CD4-positive, alpha-beta T cell treated with Interferon gamma for 1 hour (primary cell): Measurements from ENCODE around the gene SETX.
"Not testable (repeated sequence)": the region's sequence is repeated elsewhere in the genome, so short reads cannot be mapped to it uniquely, and the experiment has no call there.

Source experiments
- DNase-seq: peaks from one replicate; pipeline ENCODE4 v3.0.0-alpha.2; 2020

Gene SETX

GRCh38 chr9:132354637-132355355, at the start of gene SETX:
SETX (minus strand) TSS chr9:132354986; CDS start chr9:132349428, 5,558 bp downstream.
- peak; percentile 97 for DNase-seq

GRCh38 chr9:132404228-132404881, 49.6 kb upstream of the SETX start:
- no peak for DNase-seq

DNA sequence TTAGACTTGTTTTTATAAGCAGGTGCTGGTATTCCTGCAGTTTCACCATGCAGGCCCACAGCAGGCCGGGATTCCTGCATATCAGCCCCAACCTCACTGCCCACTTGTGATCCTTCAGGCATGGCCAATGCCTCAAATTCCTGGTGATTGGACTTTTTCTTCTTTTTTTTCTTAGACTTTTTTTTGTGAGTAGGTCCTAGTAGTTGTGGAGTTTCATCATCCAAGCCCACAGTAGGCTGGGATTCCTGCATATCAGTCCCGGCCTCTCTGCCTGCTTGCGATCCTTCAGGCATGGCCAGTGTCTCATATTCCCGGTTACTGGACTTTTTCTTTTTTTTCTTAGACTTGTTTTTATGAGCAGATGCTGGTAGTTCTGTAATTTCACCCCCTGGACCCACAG, 47.0 kb upstream of the SETX start:
- no peak for DNase-seq

DNA sequence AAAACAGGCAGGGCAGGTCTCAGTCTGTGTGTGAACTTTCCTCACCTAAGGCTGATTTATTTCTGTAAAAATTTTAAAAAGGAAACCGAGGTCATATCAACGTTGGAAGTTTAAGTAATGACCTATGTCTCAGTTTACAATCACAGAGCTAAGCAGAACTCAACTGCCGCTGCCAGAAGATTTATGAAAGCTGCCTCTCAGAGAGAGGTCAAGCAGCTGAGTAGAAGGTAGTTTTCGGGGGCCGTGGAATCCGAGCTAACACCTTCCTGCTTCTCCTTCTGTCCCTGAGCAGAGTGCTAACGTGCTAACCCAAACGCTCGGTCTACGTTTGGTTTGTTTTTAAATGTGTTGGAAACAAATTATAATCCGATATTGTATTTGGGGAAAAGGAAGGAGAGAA, 40.8 kb upstream of the SETX start:
- DNase-seq = no peak

DNA sequence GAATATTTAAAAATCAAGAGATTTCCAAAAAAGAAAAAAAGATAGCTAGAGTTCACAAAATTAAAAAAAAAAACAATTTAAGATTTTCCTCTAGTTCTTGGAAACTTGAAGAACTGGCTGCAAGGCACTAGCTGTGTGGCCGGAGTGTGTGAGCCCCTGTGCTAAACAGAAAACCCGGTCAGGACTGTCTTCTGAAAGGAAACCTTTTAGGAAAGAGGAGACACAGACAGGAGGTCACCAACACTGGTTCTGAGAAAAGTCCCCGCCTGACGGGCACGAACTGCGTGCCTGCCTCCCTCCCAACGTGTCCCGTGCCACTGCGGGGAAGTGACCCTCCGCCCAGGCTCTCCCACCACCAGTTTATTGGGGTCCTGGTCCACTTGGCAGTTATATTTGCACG, 36.7 kb upstream of the SETX start:
- no peak for DNase-seq

GRCh38 chr9:132390966-132391365, 36.2 kb upstream of the SETX start:
- no peak for DNase-seq

- DNase-seq = no peak
Observed at GRCh38 chr9:132387133-132387532, 32.3 kb upstream of the SETX start.

DNA sequence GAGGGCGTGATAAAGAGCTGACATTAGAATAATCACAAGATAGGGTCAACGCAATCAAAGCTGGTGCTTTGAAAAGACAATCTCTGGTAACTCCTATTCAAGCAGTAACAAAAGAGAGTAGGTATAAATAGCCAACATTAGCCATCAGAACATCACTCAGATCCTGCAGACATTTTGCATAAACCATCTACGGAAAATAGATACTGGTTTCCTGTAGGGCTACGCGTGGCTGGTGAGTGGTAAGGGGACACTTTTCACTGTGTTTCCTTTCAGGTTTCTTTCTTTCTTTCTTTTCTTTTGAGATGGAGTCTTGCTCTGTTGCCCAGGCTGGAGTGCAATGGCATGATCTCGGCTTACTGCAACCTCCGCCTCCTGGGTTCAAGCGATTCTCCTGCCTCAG, 29.6 kb upstream of the SETX start:
- DNase-seq = no peak

- DNase-seq = peak; percentile 48
Observed at GRCh38 chr9:132383462-132383883, 28.7 kb upstream of the SETX start.

- DNase-seq = peak; percentile 8
Observed at GRCh38 chr9:132381966-132382541, 27.3 kb upstream of the SETX start.

DNA sequence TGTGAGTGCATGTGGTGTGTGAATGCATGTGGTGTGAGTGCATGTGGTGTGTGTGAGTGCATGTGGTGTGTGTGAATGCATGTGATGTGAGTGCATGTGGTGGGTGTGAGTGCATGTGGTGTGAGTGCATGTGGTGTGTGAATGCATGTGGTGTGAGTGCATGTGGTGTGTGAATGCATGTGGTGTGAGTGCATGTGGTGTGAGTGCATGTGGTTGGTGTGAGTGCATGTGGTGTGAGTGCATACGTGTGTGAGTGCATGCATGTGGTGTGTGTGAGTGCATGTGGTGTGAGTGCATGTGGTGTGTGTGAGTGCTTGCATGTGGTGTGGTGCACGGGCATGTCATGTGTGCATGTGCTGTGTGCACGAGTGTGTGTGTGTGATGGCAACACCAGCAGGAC, 23.6 kb upstream of the SETX start:
- DNase-seq = not testable (repeated sequence)

GRCh38 chr9:132377769-132378168, 23.0 kb upstream of the SETX start:
- not testable (repeated sequence) for DNase-seq

GRCh38 chr9:132372177-132373095, 17.6 kb upstream of the SETX start:
- DNase-seq = peak; percentile 57

DNA sequence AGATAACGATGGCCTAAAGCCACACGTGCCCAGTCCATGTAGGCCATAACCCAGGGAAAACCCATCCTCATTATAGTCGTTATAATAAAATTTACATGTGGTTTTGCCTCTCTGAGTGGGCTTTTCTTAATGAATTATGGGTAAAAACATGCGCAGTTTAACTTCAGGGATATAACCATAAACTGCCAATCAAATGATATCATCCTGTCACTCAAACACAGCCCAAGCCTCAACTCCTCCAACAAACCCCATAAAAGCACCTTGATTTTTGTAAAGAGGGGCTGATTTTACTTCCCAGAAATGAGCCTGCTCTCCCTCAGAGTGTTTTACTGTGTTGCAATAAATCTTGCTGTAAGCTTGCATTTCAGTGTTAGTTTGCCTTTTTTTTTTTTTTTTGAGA, 15.8 kb upstream of the SETX start:
- no peak for DNase-seq

DNA sequence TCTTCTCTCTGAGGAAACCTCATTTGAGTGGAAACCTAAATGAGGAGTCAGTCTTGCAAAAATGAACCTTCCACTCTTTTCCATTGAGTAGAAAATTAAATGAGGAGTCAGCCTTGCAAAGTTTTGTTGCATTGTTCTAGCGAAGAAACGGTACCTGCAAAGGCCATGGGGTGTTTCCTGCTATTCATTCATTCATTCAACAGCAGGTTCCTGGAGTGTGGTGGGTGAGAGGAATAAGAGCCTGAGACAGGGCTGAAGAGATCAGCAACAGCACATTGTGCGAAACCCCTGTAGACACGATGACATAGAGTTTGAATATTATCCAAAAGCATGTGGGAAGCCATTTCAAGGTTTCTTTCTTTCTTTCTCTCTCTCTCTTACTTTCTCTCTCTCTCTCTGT, 14.6 kb upstream of the SETX start:
- DNase-seq = no peak

DNA sequence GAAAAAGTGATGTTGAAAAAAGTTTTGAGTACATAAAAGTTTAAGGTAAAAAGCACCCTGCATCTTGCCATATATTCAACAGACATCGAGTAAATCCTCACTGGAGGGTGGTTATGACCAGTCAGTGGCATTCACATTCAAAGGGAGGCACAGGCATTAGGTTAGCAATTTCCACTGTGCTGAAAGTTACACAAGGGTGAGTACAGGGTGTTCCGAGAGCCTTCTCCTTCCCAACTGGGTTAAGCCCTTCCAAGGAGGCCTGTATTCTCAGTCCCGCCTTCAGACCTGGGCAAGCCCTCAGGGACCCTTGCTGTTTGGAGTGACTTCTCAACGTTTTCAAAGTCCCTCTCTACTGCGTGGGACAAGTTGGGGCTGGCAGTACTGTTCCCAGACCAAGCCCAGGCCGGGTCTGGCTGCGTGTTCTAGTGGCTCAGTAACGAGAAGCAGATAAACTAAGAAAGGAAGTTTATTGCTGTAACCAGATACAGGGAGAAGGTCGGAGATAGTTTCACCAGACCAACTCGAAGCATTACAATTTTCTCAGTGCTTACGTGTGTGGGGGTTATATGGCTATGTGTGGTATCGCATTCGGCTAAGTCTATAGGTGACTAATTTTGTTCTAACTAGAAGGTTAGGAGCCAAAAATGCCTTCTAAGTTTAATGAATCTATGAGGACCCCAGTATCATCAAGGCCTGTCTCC, 13.0 kb upstream of the SETX start:
- DNase-seq = no peak

- DNase-seq = no peak
Observed at GRCh38 chr9:132366481-132366880, 11.7 kb upstream of the SETX start.

- no peak for DNase-seq
Observed at GRCh38 chr9:132365986-132366385, 11.2 kb upstream of the SETX start.

DNA sequence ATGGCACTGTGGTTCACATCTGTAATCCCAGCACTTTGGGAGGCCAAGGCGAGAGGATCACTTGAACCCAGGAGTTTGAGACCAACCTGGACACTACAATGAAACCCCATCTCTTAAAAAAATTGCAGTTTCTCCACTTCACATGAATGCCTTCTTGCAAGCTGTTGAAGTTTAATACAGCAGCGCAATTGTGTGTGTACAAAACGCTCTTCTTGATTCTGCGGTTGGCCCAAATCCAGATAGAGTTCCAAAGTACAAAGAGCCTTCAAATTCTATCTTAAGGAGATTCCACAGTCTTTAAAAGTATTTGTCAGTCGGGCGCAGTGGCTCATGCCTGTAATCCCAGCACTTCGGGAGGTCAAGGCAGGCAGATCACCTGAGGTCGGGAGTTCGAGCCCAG, 9.3 kb upstream of the SETX start:
- no peak for DNase-seq

GRCh38 chr9:132357764-132358163, 3.0 kb upstream of the SETX start:
- no peak for DNase-seq

GRCh38 chr9:132356324-132356924, 1.6 kb upstream of the SETX start:
- DNase-seq = no peak

DNA sequence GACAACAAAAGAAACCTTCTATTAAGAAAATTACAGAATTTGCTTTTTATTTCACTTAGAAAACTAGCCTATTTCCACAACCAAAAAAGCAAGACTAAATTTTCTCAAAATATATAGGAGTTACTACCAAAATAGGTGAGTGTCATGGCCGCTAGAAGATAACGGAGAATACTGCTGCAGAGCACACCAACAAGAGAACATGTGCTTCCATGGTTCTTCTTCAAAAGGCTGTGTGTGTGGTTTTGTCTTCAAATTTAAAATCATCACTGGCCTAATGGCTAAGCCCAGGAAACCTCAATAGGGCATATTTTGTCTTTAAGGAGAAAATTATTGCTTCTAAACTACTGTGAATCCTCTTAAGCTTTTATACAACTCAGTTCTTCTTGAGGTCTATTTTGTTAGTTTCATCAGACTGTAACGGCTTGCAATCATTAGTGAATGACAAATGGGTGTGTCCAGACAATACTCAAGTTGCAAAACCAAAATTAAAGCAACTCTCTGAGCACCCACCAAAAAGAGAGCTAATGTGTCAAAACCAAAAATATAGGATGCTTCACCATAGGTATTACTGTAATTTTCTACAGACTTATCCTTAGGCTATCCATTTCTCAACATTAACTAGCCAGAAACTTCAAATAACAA, 3.3 kb downstream of the SETX start:
- DNase-seq = no peak
